ENCODE data around the gene ABHD2. TPM values are rescaled to one million over a fixed set of nuclear protein-coding genes. Genes with fewer than 3 reads are reported as not detected.

ABHD2 gene
- polyA plus RNA-seq, 1 donor = 34.5 TPM

GRCh38 chr15:89164712-89165211, 76.5 kb downstream of the ABHD2 start:
- no peak for DNase-seq

GRCh38 chr15:89165677-89166076, 77.4 kb downstream of the ABHD2 start:
- no peak for DNase-seq

GRCh38 chr15:89167267-89168176, 79.3 kb downstream of the ABHD2 start:
- no peak for DNase-seq

GRCh38 chr15:89168316-89168833, 80.1 kb downstream of the ABHD2 start:
- DNase-seq = no peak

GRCh38 chr15:89170364-89170763, 82.1 kb downstream of the ABHD2 start:
- no peak for DNase-seq

GRCh38 chr15:89171136-89172072, 83.1 kb downstream of the ABHD2 start:
- peak; percentile 22 for DNase-seq

GRCh38 chr15:89172921-89173320, 84.7 kb downstream of the ABHD2 start:
- DNase-seq = no peak

GRCh38 chr15:89174476-89174875, 86.2 kb downstream of the ABHD2 start:
- DNase-seq = no peak

GRCh38 chr15:89175617-89176191, 87.4 kb downstream of the ABHD2 start:
- DNase-seq = no peak

GRCh38 chr15:89177116-89177515, 88.9 kb downstream of the ABHD2 start:
- DNase-seq = no peak

- DNase-seq = peak; percentile 81
Measured at GRCh38 chr15:89177633-89178306, 89.5 kb downstream of the ABHD2 start.

GRCh38 chr15:89178307-89178977, 90.2 kb downstream of the ABHD2 start:
- DNase-seq = no peak

GRCh38 chr15:89179966-89180875, 92.0 kb downstream of the ABHD2 start:
- DNase-seq = no peak

- DNase-seq = no peak
Measured at GRCh38 chr15:89184357-89184756, 96.1 kb downstream of the ABHD2 start.

- no peak for DNase-seq
Measured at GRCh38 chr15:89184886-89185526, 96.8 kb downstream of the ABHD2 start.

- DNase-seq = no peak
Measured at GRCh38 chr15:89186803-89187202, 98.5 kb downstream of the ABHD2 start.

- DNase-seq = no peak
Measured at GRCh38 chr15:89187301-89187985, 99.2 kb downstream of the ABHD2 start.

- no peak for DNase-seq
Measured at GRCh38 chr15:89187986-89188514, 99.8 kb downstream of the ABHD2 start.

Measured in left kidney (tissue), 2 donors.